GM12878 (cell line): ENCODE measurements around the gene AUNIP. TPM values are rescaled to one million over a fixed set of nuclear protein-coding genes. Genes with fewer than 3 reads are reported as not detected.

Experiments
- ATAC-seq: fragments of 200-7000 bp; cut with Tn5 transposase; 3 replicates; pipeline ENCODE4 v1.9.1; 2020; ENCODE audit warnings: mild to moderate bottlenecking, moderate library complexity
- BruUV-seq: library from RNA; stranded (reverse); fragments of 400-500 nt; replicated peaks from 2 replicates; lab custom pipeline; 2021; lab: Mats Ljungman, UMichigan
- CTCF ChIA-PET: fragments of 300-600 bp; sonication (Branson Sonifier 250); formaldehyde crosslinking; extraction: SDS; loops from one replicate; lab custom pipeline; 2021; ENCODE audit warnings: inconsistent platforms; lab: Yijun Ruan, JAX
- POLR2A ChIA-PET: fragments of 350-600 bp; formaldehyde crosslinking; extraction: SDS; loops from one replicate; lab custom pipeline; 2021; ENCODE audit warnings: inconsistent platforms; lab: Charles Lee
- RAD21 ChIA-PET: fragments of 300-600 bp; sonication (Branson Sonifier 250); formaldehyde crosslinking; loops from one replicate; lab custom pipeline; 2023; ENCODE audit warnings: antibody characterized with exemption; ENCODE audit not compliant: unreplicated experiment; lab: Charles Lee
- SMC1A ChIA-PET: fragments of 300-600 bp; sonication (Branson Sonifier 250); formaldehyde crosslinking; loops from one replicate; lab custom pipeline; 2023; ENCODE audit not compliant: unreplicated experiment, uncharacterized antibody; lab: Charles Lee
- DNase-seq: peaks from one replicate; pipeline ENCODE4 v3.0.0-alpha.2; 2011; ENCODE audit warnings: low read depth, low spot score
- FAIRE-seq: peaks from 3 replicates; lab custom pipeline; 2011; peaks lifted over from hg19 to GRCh38; lab: Jason Lieb, UNC
- H2AFZ ChIP-seq: 2 replicates; pipeline ENCODE4 v1.6.0; 2011; ENCODE audit warnings: low read depth, low read length, control low read depth; ENCODE audit not compliant: control insufficient read depth
- H3K27ac ChIP-seq: 2 replicates; pipeline ENCODE4 v1.5.1; 2011; ENCODE audit warnings: control low read depth; ENCODE audit not compliant: control insufficient read depth, insufficient read depth
- H3K27me3 ChIP-seq, 2 experiments: replicated peaks in 1 of 2; 2 replicates each; pipeline versions ENCODE4 v1.6.0 to v1.6.1; 2011; ENCODE audit warnings: low read length in 1 of 2; ENCODE audit not compliant: control insufficient read depth in 2 of 2, insufficient read depth in 2 of 2
- H3K36me3 ChIP-seq, 2 experiments: 2 replicates each; pipeline ENCODE4 v1.5.1; 2011; ENCODE audit warnings: low read length in 1 of 2; ENCODE audit not compliant: control insufficient read depth in 2 of 2, insufficient read depth in 2 of 2
- H3K4me1 ChIP-seq: 2 replicates; pipeline ENCODE4 v1.6.1; 2011; ENCODE audit warnings: mild to moderate bottlenecking, low read length, moderate library complexity, mixed read lengths; ENCODE audit not compliant: control insufficient read depth, insufficient read depth
- H3K4me2 ChIP-seq: 2 replicates; pipeline ENCODE4 v1.6.0; 2011; ENCODE audit warnings: control low read depth; ENCODE audit not compliant: control insufficient read depth, insufficient read depth
- H3K4me3 ChIP-seq: fragments of 200-600 bp; sonication (generic); 2 replicates; pipeline ENCODE4 v1.5.1; 2016
- H3K79me2 ChIP-seq: 2 replicates; pipeline ENCODE4 v1.6.0; 2011; ENCODE audit warnings: low read length; ENCODE audit not compliant: control insufficient read depth, insufficient read depth
- H3K9ac ChIP-seq: 2 replicates; pipeline ENCODE4 v1.8.0; 2011; ENCODE audit warnings: low read length, control low read depth, mixed read lengths; ENCODE audit not compliant: control insufficient read depth, insufficient read depth
- H3K9me3 ChIP-seq: replicated peaks from 3 replicates; pipeline ENCODE4 v1.5.1; 2011; ENCODE audit warnings: mild to moderate bottlenecking, low read length; ENCODE audit not compliant: control insufficient read depth, insufficient read depth
- H4K20me1 ChIP-seq: 2 replicates; pipeline ENCODE4 v1.6.0; 2011; ENCODE audit not compliant: control insufficient read depth, insufficient read depth
- BHLHE40 ChIP-seq, 2 experiments: fragments of 450-650 bp in 1 of 2; IDR thresholded peaks; 2 replicates each; pipeline ENCODE4 v1.6.1; 2011 to 2017; ENCODE audit warnings: low read depth in 2 of 2, borderline replicate concordance in 1 of 2, improper control_type of control experiment in 1 of 2, low read length in 1 of 2, mild to moderate bottlenecking in 1 of 2
- EZH2 ChIP-seq: IDR thresholded peaks from 2 replicates; pipeline ENCODE4 v1.6.1; 2012; ENCODE audit warnings: low read depth, mild to moderate bottlenecking, control low read depth, inconsistent platforms, low read length, borderline replicate concordance; ENCODE audit not compliant: control insufficient read depth
- HDAC6 ChIP-seq: fragments of 200-600 bp; sonication (generic); IDR thresholded peaks from one replicate; pipeline ENCODE4 v1.8.0; 2017; ENCODE audit warnings: antibody characterized with exemption; ENCODE audit not compliant: unreplicated experiment
- HSF1 ChIP-seq: fragments of 150-350 bp; IDR thresholded peaks from 2 replicates; pipeline ENCODE4 v1.6.1; 2014; ENCODE audit warnings: mild to moderate bottlenecking, low read depth, low read length
- JUND ChIP-seq: IDR thresholded peaks from 2 replicates; pipeline ENCODE4 v1.6.1; 2012; ENCODE audit warnings: low read depth, mild to moderate bottlenecking, low read length, improper control_type of control experiment, moderate library complexity
- KDM1A ChIP-seq: fragments of 200-600 bp; sonication (generic); IDR thresholded peaks from 2 replicates; pipeline ENCODE4 v1.6.1; 2016; ENCODE audit warnings: borderline replicate concordance
- NR2C1 ChIP-seq: fragments of 450-650 bp; IDR thresholded peaks from 2 replicates; pipeline ENCODE4 v1.6.1; 2017; ENCODE audit warnings: antibody characterized with exemption, mild to moderate bottlenecking, moderate library complexity
- RCOR1 ChIP-seq: conservative IDR thresholded peaks from 2 replicates; pipeline ENCODE4 v1.6.1; 2012; ENCODE audit warnings: low read depth, low read length, improper control_type of control experiment
- SUZ12 ChIP-seq: fragments of 200-600 bp; sonication (generic); IDR thresholded peaks from one replicate; pipeline ENCODE4 v1.6.1; 2018; ENCODE audit warnings: antibody characterized with exemption, mild to moderate bottlenecking; ENCODE audit not compliant: unreplicated experiment
- TCF12 ChIP-seq: IDR thresholded peaks from 2 replicates; pipeline ENCODE4 v1.6.1; 2011; ENCODE audit warnings: low read depth, mild to moderate bottlenecking, low read length
- ZNF24 ChIP-seq: fragments of 450-650 bp; IDR thresholded peaks from 2 replicates; pipeline ENCODE4 v1.6.1; 2017; ENCODE audit warnings: antibody characterized with exemption, mild to moderate bottlenecking
- WGBS: methylation state at CpG from one replicate; pipeline ENCODE4 v1.1.6; 2016; ENCODE audit warnings: low lambda C conversion rate; ENCODE audit not compliant: insufficient replicate concordance, insufficient coverage; ENCODE audit errors: missing lambda C conversion rate; 5-methylcytosine and 5-hydroxymethylcytosine counted together
- in situ Hi-C: fragments of 300-500 bp; cut with MboI; formaldehyde crosslinking; loops from 9 replicates; pipeline ENCODE4 v1.14.3; 2018; ENCODE audit warnings: mixed read lengths
- intact Hi-C: fragments of 100-400 bp; cut with micrococcal nuclease; formaldehyde crosslinking; loops from one replicate; pipeline ENCODE4 v1.14.2; 2022; ENCODE audit not compliant: unreplicated experiment
- polyA plus RNA-seq, 11 experiments: library from polyadenylated mRNA; depleted of rRNA in 4 of 11; unstranded in 6 of 11; stranded (reverse) in 5 of 11; fragments of >200 nt; fragmentation: Nextera tagmentation in 4 of 11; fragmentation: Illumina TruSeq in 1 of 11; extraction: Ambion mirVana in 4 of 11; extraction: Trizol in 1 of 11; gene quantifications; 1 replicate in 1 of 11; 2 replicates in 10 of 11; pipeline versions ENCODE4 v1.2.1 to v1.2.3, GENCODE V29; 2011 to 2016; ENCODE audit warnings: inconsistent platforms in 2 of 11, missing spikeins in 2 of 11, low read depth in 1 of 11
- total RNA-seq, 4 experiments: library from RNA; depleted of rRNA in 3 of 4; stranded (reverse); fragments of >200 nt in 3 of 4; fragmentation: Illumina TruSeq in 1 of 4; extraction: Trizol in 1 of 4; gene quantifications; 2 replicates each; pipeline versions ENCODE4 v1.2.1 to v1.2.3, GENCODE V29; 2013 to 2021

Gene AUNIP
- total and polyA plus RNA-seq, 10 of the 15 experiments (the other 5 are each of a cell fraction or from before 2014, with no cell fraction given), result 3.9 to 20.0 (median 12.7) TPM

GRCh38 chr1:25805863-25806225, 53.4 kb downstream of the AUNIP start (continued):
- TF ChIP-seq EZH2 (no peak), KDM1A (no peak), HDAC6 (no peak), BHLHE40 (IDR thresholded peaks at IDR 0.05; ENCODE audit: borderline replicate concordance in 1 of 2, low read depth in 2 of 2, low read length in 1 of 2) (no peak), ZNF24 (no peak), SUZ12 (no peak)

- peaks cover 40% of the 10 kb centered on the region for H3K4me1 ChIP-seq
- CTCF ChIA-PET, result interaction anchor here (0.6 to 1.7 kb wide), 5 partner anchors 18 to 301 kb away, joined by 3 to 6 read pairs (median 4); no protein-coding TSS in a partner anchor
- H3K9me3 ChIP-seq, result no peaks in the 10 kb centered on the region; the same call in 2 of the 3 replicates
- DNase-seq (no peak), ATAC-seq (no peak), FAIRE-seq (no peak)
- H3K27me3 ChIP-seq, result no peaks in the 10 kb centered on the region
- H3K9ac ChIP-seq, result no peak overlapping the region
- no peak for TF ChIP-seq RCOR1
- TF ChIP-seq TCF12, result no peak
- TF ChIP-seq NR2C1, result no peak
- TF ChIP-seq JUND, result no peak
- TF ChIP-seq HSF1, result no peak
- no TSS peak for BruUV-seq
- H3K36me3 ChIP-seq, result no peaks in the 10 kb centered on the region
- POLR2A ChIA-PET, result interaction anchor here (1.0 to 1.6 kb wide), 2 partner anchors 14 to 266 kb away, joined by 3 to 5 read pairs; partner anchors contain the start of gene MTFR1L
- intact Hi-C loops (loop anchor here (5.0 to 10.0 kb wide), 2 partner anchors 128 to 560 kb away; partner anchors contain the start of gene RSRP1), in situ Hi-C loops (loop anchor here (25.0 kb wide), 1 partner anchor 393 kb away; the partner anchor contains the start of gene RHCE)
- RAD21 ChIA-PET, result no interaction called here
- H3K27ac ChIP-seq, result no peak overlapping the region
- no peaks in the 10 kb centered on the region for H3K79me2 ChIP-seq
- no peaks in the 10 kb centered on the region for H4K20me1 ChIP-seq
- H3K4me3 ChIP-seq, result no peak overlapping the region
- 81% methylated on average over 15 of the region's 15 CpGs for WGBS
- H2AFZ ChIP-seq, result no peak overlapping the region
- H3K4me2 ChIP-seq, result peak overlapping the region; percentile 48
- SMC1A ChIA-PET, result interaction anchor here (1.1 kb wide), 1 partner anchor 197 kb away, joined by 3 read pairs; no protein-coding TSS in a partner anchor
Measured at GRCh38 chr1:25804964-25805862, 54.0 kb downstream of the AUNIP start.
